Measurements from ENCODE around the gene MDC1.

Gene MDC1

GRCh38 chr6:30724906-30725667 is 8.0 kb upstream of the MDC1 start (continued):
- no peak for TF ChIP-seq ZNF148 (tag by site-specific recombination; IDR thresholded peaks at IDR 0.05; ENCODE audit: borderline replicate concordance)
- TF ChIP-seq ZNF639 (tag by site-specific recombination; IDR thresholded peaks at IDR 0.05) = no peak
- no peak for TF ChIP-seq ZBTB6 (tag by site-specific recombination; IDR thresholded peaks at IDR 0.05)
- TF ChIP-seq ZNF837 (tag by site-specific recombination; IDR thresholded peaks at IDR 0.05) = no peak
- no peak for TF ChIP-seq ZNF558 (tag by site-specific recombination; IDR thresholded peaks at IDR 0.05)
- 0 out of 2 replicates have a peak, but pooled peaks have one; percentile 16 for TF ChIP-seq INSM2 (tag by site-specific recombination; IDR thresholded peaks at IDR 0.05)
- no peak for TF ChIP-seq ZNF585B (tag by site-specific recombination; IDR thresholded peaks at IDR 0.05)
- TF ChIP-seq PRDM1 (tag by site-specific recombination; IDR thresholded peaks at IDR 0.05) = peak; percentile 93
- peak; percentile 35; the same call in 1 of the 2 replicates for TF ChIP-seq ZNF449 (tag by site-specific recombination; IDR thresholded peaks at IDR 0.05)
- TF ChIP-seq ZNF366 (tag by site-specific recombination; conservative IDR thresholded peaks at IDR 0.05) = peak; percentile 62
- peak; percentile 82 for TF ChIP-seq ZBTB48 (tag by site-specific recombination; IDR thresholded peaks at IDR 0.05)
- TF ChIP-seq ZNF785 (tag by site-specific recombination; IDR thresholded peaks at IDR 0.05) = no peak
- TF ChIP-seq EGR2 (tag by site-specific recombination; IDR thresholded peaks at IDR 0.05; ENCODE audit: low read depth) = no peak
- no peak for TF ChIP-seq ZNF670 (tag by site-specific recombination; IDR thresholded peaks at IDR 0.05; ENCODE audit: low read depth)
- TF ChIP-seq ZSCAN18 (tag by site-specific recombination; IDR thresholded peaks at IDR 0.05) = no peak
- TF ChIP-seq ZXDB (tag by site-specific recombination; IDR thresholded peaks at IDR 0.05) = no peak
- TF ChIP-seq FEZF1 (tag by site-specific recombination; IDR thresholded peaks at IDR 0.05) = no peak
- 0 out of 2 replicates have a peak, but pooled peaks have one; percentile 20 for TF ChIP-seq GLIS1 (tag by site-specific recombination; IDR thresholded peaks at IDR 0.05)
- no peak for TF ChIP-seq ZNF518A (tag by site-specific recombination; conservative IDR thresholded peaks at IDR 0.05; ENCODE audit: low read depth)
- TF ChIP-seq MEIS1 (CRISPR knock-in tag; IDR thresholded peaks at IDR 0.05; ENCODE audit: borderline replicate concordance) = no peak
